SJCRH30 (cell line): ENCODE measurements around the gene PAX5. TPM values are rescaled to one million over a fixed set of nuclear protein-coding genes. Genes with fewer than 3 reads are reported as not detected.
"Not testable (repeated sequence)": the region's sequence is repeated elsewhere in the genome, so short reads cannot be mapped to it uniquely, and the experiment has no call there.

ENCODE experiments used
- DNase-seq, 2 experiments: peaks; one replicate each; pipeline ENCODE4 v3.0.0-alpha.2; 2015 to 2020
- H3K27ac ChIP-seq: fragments of 250-450 bp; sonication (Bioruptor Pico); 2 replicates; pipeline ENCODE4 v1.5.1; 2020; ENCODE audit warnings: mild to moderate bottlenecking, moderate library complexity
- H3K27me3 ChIP-seq: fragments of 250-450 bp; sonication (Bioruptor Pico); 2 replicates; pipeline ENCODE4 v1.5.1; 2020; ENCODE audit warnings: mild to moderate bottlenecking, moderate library complexity
- H3K36me3 ChIP-seq: fragments of 250-450 bp; sonication (Bioruptor Pico); 2 replicates; pipeline ENCODE4 v1.5.1; 2020; ENCODE audit warnings: mild to moderate bottlenecking, moderate library complexity
- H3K4me1 ChIP-seq: fragments of 250-450 bp; sonication (Bioruptor Pico); 2 replicates; pipeline ENCODE4 v1.5.1; 2020; ENCODE audit warnings: mild to moderate bottlenecking, moderate library complexity
- H3K4me3 ChIP-seq: fragments of 250-450 bp; sonication (Bioruptor Pico); 2 replicates; pipeline ENCODE4 v1.5.1; 2020; ENCODE audit warnings: mild to moderate bottlenecking, moderate library complexity
- H3K9me3 ChIP-seq: fragments of 250-450 bp; sonication (Bioruptor Pico); replicated peaks from 2 replicates; pipeline ENCODE4 v1.5.1; 2020; ENCODE audit warnings: mild to moderate bottlenecking, moderate library complexity
- total RNA-seq: library from RNA; depleted of rRNA; stranded (reverse); fragments of >200 nt; shearing (Covaris generic); gene quantifications from 2 replicates; pipeline ENCODE4 v1.2.3, GENCODE V29; 2014

Gene PAX5
- total RNA-seq, 1 experiment from 2014 or later = 3.4 TPM

- Histone ChIP-seq H3K36me3 (no peaks in the 10 kb centered on the region), H3K4me1 (no peaks in the 10 kb centered on the region), H3K27ac (no peak overlapping the region), H3K4me3 (no peak overlapping the region), H3K9me3 (no peaks in the 10 kb centered on the region), H3K27me3 (no peaks in the 10 kb centered on the region)
- no peak for DNase-seq
Observed at GRCh38 chr9:36878986-36879982, 154.8 kb downstream of the PAX5 start.

- Histone ChIP-seq H3K36me3 (no peaks in the 10 kb centered on the region), H3K4me1 (no peaks in the 10 kb centered on the region), H3K27me3 (no peaks in the 10 kb centered on the region), H3K9me3 (no peaks in the 10 kb centered on the region), H3K4me3 (no peak overlapping the region), H3K27ac (no peak overlapping the region)
- no peak for DNase-seq
Observed at GRCh38 chr9:36877239-36877638, 156.8 kb downstream of the PAX5 start.

GRCh38 chr9:36876056-36876455 lies 158.0 kb downstream of the PAX5 start:
- H3K4me3 ChIP-seq = no peak overlapping the region
- H3K36me3 ChIP-seq = no peaks in the 10 kb centered on the region
- H3K27me3 ChIP-seq = no peaks in the 10 kb centered on the region
- DNase-seq = no peak
- no peaks in the 10 kb centered on the region for H3K4me1 ChIP-seq
- no peaks in the 10 kb centered on the region for H3K9me3 ChIP-seq
- no peak overlapping the region for H3K27ac ChIP-seq

GRCh38 chr9:36874921-36875320 lies 159.1 kb downstream of the PAX5 start:
- DNase-seq = no peak
- H3K27ac ChIP-seq = no peak overlapping the region
- H3K4me1 ChIP-seq = no peaks in the 10 kb centered on the region
- no peaks in the 10 kb centered on the region for H3K27me3 ChIP-seq
- no peaks in the 10 kb centered on the region for H3K9me3 ChIP-seq
- no peaks in the 10 kb centered on the region for H3K36me3 ChIP-seq
- H3K4me3 ChIP-seq = no peak overlapping the region

GRCh38 chr9:36874261-36874660 lies 159.8 kb downstream of the PAX5 start:
- no peaks in the 10 kb centered on the region for H3K4me1 ChIP-seq
- H3K27ac ChIP-seq = no peak overlapping the region
- DNase-seq = no peak
- H3K36me3 ChIP-seq = no peaks in the 10 kb centered on the region
- H3K4me3 ChIP-seq = no peak overlapping the region
- H3K27me3 ChIP-seq = no peaks in the 10 kb centered on the region
- no peaks in the 10 kb centered on the region for H3K9me3 ChIP-seq

GRCh38 chr9:36873247-36873875 lies 160.7 kb downstream of the PAX5 start:
- peak; percentile 60 to 77 for DNase-seq
- Histone ChIP-seq H3K4me3 (no peak overlapping the region), H3K36me3 (no peaks in the 10 kb centered on the region), H3K27me3 (no peaks in the 10 kb centered on the region), H3K4me1 (no peaks in the 10 kb centered on the region), H3K9me3 (no peaks in the 10 kb centered on the region), H3K27ac (no peak overlapping the region)

GRCh38 chr9:36872641-36873040 lies 161.4 kb downstream of the PAX5 start:
- Histone ChIP-seq H3K27ac (no peak overlapping the region), H3K27me3 (no peaks in the 10 kb centered on the region), H3K36me3 (no peaks in the 10 kb centered on the region), H3K4me3 (no peak overlapping the region), H3K9me3 (no peaks in the 10 kb centered on the region), H3K4me1 (no peaks in the 10 kb centered on the region)
- DNase-seq = no peak

GRCh38 chr9:36871606-36872005 lies 162.5 kb downstream of the PAX5 start:
- Histone ChIP-seq H3K4me1 (no peaks in the 10 kb centered on the region), H3K27me3 (no peaks in the 10 kb centered on the region), H3K27ac (no peak overlapping the region), H3K4me3 (no peak overlapping the region), H3K36me3 (no peaks in the 10 kb centered on the region), H3K9me3 (no peaks in the 10 kb centered on the region)
- DNase-seq = no peak

GRCh38 chr9:36870960-36871359 lies 163.1 kb downstream of the PAX5 start:
- Histone ChIP-seq H3K4me1 (no peaks in the 10 kb centered on the region), H3K27me3 (no peaks in the 10 kb centered on the region), H3K9me3 (no peaks in the 10 kb centered on the region), H3K27ac (no peak overlapping the region), H3K36me3 (no peaks in the 10 kb centered on the region), H3K4me3 (no peak overlapping the region)
- peak; percentile 12 to 16 for DNase-seq

- not testable (repeated sequence) for DNase-seq, H3K27ac ChIP-seq, H3K4me1 ChIP-seq, H3K27me3 ChIP-seq, H3K36me3 ChIP-seq, H3K4me3 ChIP-seq, H3K9me3 ChIP-seq
Observed at GRCh38 chr9:36869605-36870004, 164.5 kb downstream of the PAX5 start.

- H3K4me1 ChIP-seq = no peaks in the 10 kb centered on the region
Observed at GRCh38 chr9:36868586-36869282, 165.3 kb downstream of the PAX5 start.

GRCh38 chr9:36867672-36868471 lies 166.2 kb downstream of the PAX5 start:
- Histone ChIP-seq H3K9me3 (no peaks in the 10 kb centered on the region), H3K27ac (no peak overlapping the region), H3K36me3 (no peaks in the 10 kb centered on the region), H3K4me3 (no peak overlapping the region), H3K27me3 (no peaks in the 10 kb centered on the region), H3K4me1 (no peaks in the 10 kb centered on the region)
- DNase-seq = no peak

More at GRCh38 chr9:36868586-36869282, 165.3 kb downstream of the PAX5 start:
- H3K27me3 ChIP-seq = no peaks in the 10 kb centered on the region
- H3K27ac ChIP-seq = no peak overlapping the region
- no peaks in the 10 kb centered on the region for H3K36me3 ChIP-seq
- no peak overlapping the region for H3K4me3 ChIP-seq
- no peaks in the 10 kb centered on the region for H3K9me3 ChIP-seq
- peak; percentile 14 for DNase-seq

- no peak for DNase-seq
- H3K4me1 ChIP-seq = no peaks in the 10 kb centered on the region
- H3K27me3 ChIP-seq = no peaks in the 10 kb centered on the region
- no peaks in the 10 kb centered on the region for H3K36me3 ChIP-seq
- no peaks in the 10 kb centered on the region for H3K9me3 ChIP-seq
- no peak overlapping the region for H3K4me3 ChIP-seq
- no peak overlapping the region for H3K27ac ChIP-seq
Observed at GRCh38 chr9:36867241-36867640, 166.8 kb downstream of the PAX5 start.

- H3K36me3 ChIP-seq = no peaks in the 10 kb centered on the region
- H3K9me3 ChIP-seq = no peaks in the 10 kb centered on the region
- H3K27ac ChIP-seq = no peak overlapping the region
- no peaks in the 10 kb centered on the region for H3K4me1 ChIP-seq
- H3K4me3 ChIP-seq = no peak overlapping the region
- H3K27me3 ChIP-seq = no peaks in the 10 kb centered on the region
- no peak for DNase-seq
Observed at GRCh38 chr9:36866840-36867239, 167.2 kb downstream of the PAX5 start.
